Spleen (tissue), 11 donors: ENCODE data around the gene DDIT4. TPM values are rescaled to one million over a fixed set of nuclear protein-coding genes. Genes with fewer than 3 reads are reported as not detected.

Experiments used
- DNase-seq: peaks from one replicate; pipeline ENCODE4 v3.0.0-alpha.2; 2020
- H3K27ac ChIP-seq, 8 donors: fragments of 200-600 bp; sonication (generic) in 7 of 8; 1 replicate in 4 of 8; 2 replicates in 4 of 8; pipeline versions ENCODE4 v1.5.0 to v1.8.0; 2016 to 2021; ENCODE audit warnings: inconsistent platforms in 4 of 8, mild to moderate bottlenecking in 4 of 8, moderate library complexity in 1 of 8
- H3K27me3 ChIP-seq, 7 donors: fragments of 200-600 bp; sonication (generic) in 6 of 7; replicated peaks in 1 of 7; 1 replicate in 4 of 7; 2 replicates in 3 of 7; pipeline versions ENCODE4 v1.5.0 to v1.8.0; 2016 to 2021; ENCODE audit warnings: inconsistent platforms in 3 of 7, mild to moderate bottlenecking in 1 of 7
- H3K36me3 ChIP-seq, 6 donors: fragments of 200-600 bp; sonication (generic) in 5 of 6; 1 replicate in 4 of 6; 2 replicates in 2 of 6; pipeline versions ENCODE4 v1.5.0 to v1.8.0; 2016 to 2021; ENCODE audit warnings: inconsistent platforms in 2 of 6
- H3K4me1 ChIP-seq, 6 donors: fragments of 200-600 bp; sonication (generic) in 5 of 6; 1 replicate in 3 of 6; 2 replicates in 3 of 6; pipeline versions ENCODE4 v1.5.0 to v1.8.0; 2016 to 2021; ENCODE audit warnings: inconsistent platforms in 3 of 6
- H3K4me3 ChIP-seq, 8 donors: fragments of 200-600 bp; sonication (generic) in 7 of 8; 1 replicate in 4 of 8; 2 replicates in 4 of 8; pipeline versions ENCODE4 v1.5.0 to v1.8.0; 2016 to 2021; ENCODE audit warnings: inconsistent platforms in 4 of 8, mild to moderate bottlenecking in 4 of 8, moderate library complexity in 2 of 8
- H3K9me3 ChIP-seq, 8 donors: fragments of 200-600 bp; sonication (generic) in 7 of 8; 1 replicate in 4 of 8; 2 replicates in 4 of 8; pipeline versions ENCODE4 v1.5.0 to v1.8.0; 2016 to 2021; ENCODE audit warnings: inconsistent platforms in 4 of 8
- POLR2A ChIP-seq, 3 donors: fragments of 450-650 bp; IDR thresholded peaks; one replicate each; pipeline ENCODE4 v1.5.1; 2017; ENCODE audit warnings: antibody characterized with exemption in 3 of 3, mild to moderate bottlenecking in 1 of 3
- POLR2AphosphoS5 ChIP-seq, 3 donors: sonication (generic); formaldehyde crosslinking; IDR thresholded peaks; one replicate each; pipeline ENCODE4 v1.5.1; 2017; ENCODE audit warnings: antibody characterized with exemption in 3 of 3
- WGBS, 5 donors: extraction: QIAGEN DNeasy Blood & Tissue Kit in 3 of 5; methylation state at CpG; one replicate each; pipeline versions ENCODE4 v1.1.5 to v1.1.7; 2013 to 2018; 5-methylcytosine and 5-hydroxymethylcytosine counted together
- intact Hi-C: fragments of 100-400 bp; cut with DNase I; formaldehyde crosslinking; loops from one replicate; pipeline ENCODE4 v1.15.0; 2023; ENCODE audit warnings: low total_unique reads
- polyA plus RNA-seq, 3 donors: library from polyadenylated mRNA; stranded (reverse); fragments of 200-250 nt; gene quantifications; one replicate each; pipeline ENCODE4 v1.2.1, GENCODE V29; 2013
- total RNA-seq, 7 donors: library from RNA; depleted of rRNA in 3 of 7; stranded (reverse); fragments of >200 nt in 3 of 7; fragmentation: NEBNext Ultra II Directional in 4 of 7; extraction: Animal tissue kit (Norgen Biotek cat#: 25700) in 4 of 7; gene quantifications; one replicate each; pipeline versions ENCODE4 v1.1.0 to v1.2.1, GENCODE V29; 2016 to 2021
- TF ChIP-seq, protein P1 (sequence below), 11 experiments: fragments of 200-600 bp in 7 of 11; fragments of 450-650 bp in 4 of 11; sonication (generic) in 4 of 11; IDR thresholded peaks in 8 of 11; conservative IDR thresholded peaks in 3 of 11; 1 replicate in 7 of 11; 2 replicates in 4 of 11; pipeline versions ENCODE4 v1.4.0 to v1.8.0; 2016 to 2021; ENCODE audit warnings: antibody characterized with exemption in 11 of 11, inconsistent platforms in 4 of 11, mild to moderate bottlenecking in 1 of 11
- donor health status: healthy with polysubstance abuse.
- donor health status: DM: no; HTN: no; CAD: no; lungs with moderate emphysema.
- donor health status: DM: no; HTN: no; CAD: no.
- donor health status: Bipolar disorder and iron deficiency.
- donor health status: healthy.
- donor health status: DM: no; HTN: no; CAD: no.
- donor health status: DM: yes; HTN: yes; CAD: no.

Gene DDIT4
- total and polyA plus RNA-seq, 10 donors = 99.3 to 308 (median 228) TPM

DNA sequence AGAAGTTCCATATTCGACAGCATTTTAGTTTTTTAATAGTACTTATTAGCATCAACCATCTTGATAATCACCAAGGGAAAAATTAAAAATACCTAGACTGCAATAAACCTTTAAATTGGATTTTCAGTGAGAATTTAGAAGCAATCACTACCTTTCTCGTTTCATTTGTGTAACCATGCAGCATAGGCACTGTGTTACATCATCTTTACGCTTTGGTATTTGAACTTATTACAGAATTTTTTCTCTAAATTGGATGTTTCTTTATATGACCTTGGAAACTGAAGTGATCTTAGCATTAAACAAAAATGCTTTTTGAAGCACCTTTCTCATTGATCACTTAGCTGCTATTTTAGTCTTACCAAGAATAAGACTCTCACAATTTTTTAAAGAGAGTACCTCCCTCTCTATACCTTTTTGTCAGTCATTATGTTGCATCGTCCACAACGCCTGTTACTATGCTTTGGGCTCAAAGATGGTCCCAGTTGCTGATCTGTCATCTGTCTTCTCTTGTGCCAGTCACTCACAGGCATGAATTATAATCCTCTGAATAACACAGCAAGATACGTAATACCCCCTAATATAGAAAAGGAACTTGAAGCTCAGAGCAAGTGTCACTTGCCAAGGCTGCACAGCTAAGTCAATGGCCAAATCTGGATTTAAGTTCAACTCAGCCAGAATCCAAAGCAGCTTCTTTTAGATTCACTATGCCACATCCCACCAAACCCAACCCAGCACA is 38.0 kb upstream of the DDIT4 start:
- H3K36me3 ChIP-seq = peaks cover 0 to 82% (median 62%) of the 10 kb centered on the region in 6 donors
- H3K27ac ChIP-seq = peak overlapping the region in 3 of 8 donors; percentile 34 to 42 (median 34)
- no peak overlapping the region for H3K4me3 ChIP-seq
- TF ChIP-seq POLR2AphosphoS5 (IDR thresholded peaks at IDR 0.05) (no peak), POLR2A (IDR thresholded peaks at IDR 0.05) (no peak)
- TF ChIP-seq, protein P1, sequence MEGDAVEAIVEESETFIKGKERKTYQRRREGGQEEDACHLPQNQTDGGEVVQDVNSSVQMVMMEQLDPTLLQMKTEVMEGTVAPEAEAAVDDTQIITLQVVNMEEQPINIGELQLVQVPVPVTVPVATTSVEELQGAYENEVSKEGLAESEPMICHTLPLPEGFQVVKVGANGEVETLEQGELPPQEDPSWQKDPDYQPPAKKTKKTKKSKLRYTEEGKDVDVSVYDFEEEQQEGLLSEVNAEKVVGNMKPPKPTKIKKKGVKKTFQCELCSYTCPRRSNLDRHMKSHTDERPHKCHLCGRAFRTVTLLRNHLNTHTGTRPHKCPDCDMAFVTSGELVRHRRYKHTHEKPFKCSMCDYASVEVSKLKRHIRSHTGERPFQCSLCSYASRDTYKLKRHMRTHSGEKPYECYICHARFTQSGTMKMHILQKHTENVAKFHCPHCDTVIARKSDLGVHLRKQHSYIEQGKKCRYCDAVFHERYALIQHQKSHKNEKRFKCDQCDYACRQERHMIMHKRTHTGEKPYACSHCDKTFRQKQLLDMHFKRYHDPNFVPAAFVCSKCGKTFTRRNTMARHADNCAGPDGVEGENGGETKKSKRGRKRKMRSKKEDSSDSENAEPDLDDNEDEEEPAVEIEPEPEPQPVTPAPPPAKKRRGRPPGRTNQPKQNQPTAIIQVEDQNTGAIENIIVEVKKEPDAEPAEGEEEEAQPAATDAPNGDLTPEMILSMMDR (IDR thresholded peaks at IDR 0.05 in 8 of 11, conservative IDR thresholded peaks at IDR 0.05 in 3 of 11) = no peak
- DNase-seq = no peak
- H3K9me3 ChIP-seq = no peaks in the 10 kb centered on the region
- intact Hi-C loops = no loop called here
- 86 to 92% (median 87%) methylated on average over 6 of the region's 6 CpGs for WGBS, 5 donors
- H3K4me1 ChIP-seq = peaks cover 0 to 61% (median 10%) of the 10 kb centered on the region in 6 donors
- no peaks in the 10 kb centered on the region for H3K27me3 ChIP-seq

DNA sequence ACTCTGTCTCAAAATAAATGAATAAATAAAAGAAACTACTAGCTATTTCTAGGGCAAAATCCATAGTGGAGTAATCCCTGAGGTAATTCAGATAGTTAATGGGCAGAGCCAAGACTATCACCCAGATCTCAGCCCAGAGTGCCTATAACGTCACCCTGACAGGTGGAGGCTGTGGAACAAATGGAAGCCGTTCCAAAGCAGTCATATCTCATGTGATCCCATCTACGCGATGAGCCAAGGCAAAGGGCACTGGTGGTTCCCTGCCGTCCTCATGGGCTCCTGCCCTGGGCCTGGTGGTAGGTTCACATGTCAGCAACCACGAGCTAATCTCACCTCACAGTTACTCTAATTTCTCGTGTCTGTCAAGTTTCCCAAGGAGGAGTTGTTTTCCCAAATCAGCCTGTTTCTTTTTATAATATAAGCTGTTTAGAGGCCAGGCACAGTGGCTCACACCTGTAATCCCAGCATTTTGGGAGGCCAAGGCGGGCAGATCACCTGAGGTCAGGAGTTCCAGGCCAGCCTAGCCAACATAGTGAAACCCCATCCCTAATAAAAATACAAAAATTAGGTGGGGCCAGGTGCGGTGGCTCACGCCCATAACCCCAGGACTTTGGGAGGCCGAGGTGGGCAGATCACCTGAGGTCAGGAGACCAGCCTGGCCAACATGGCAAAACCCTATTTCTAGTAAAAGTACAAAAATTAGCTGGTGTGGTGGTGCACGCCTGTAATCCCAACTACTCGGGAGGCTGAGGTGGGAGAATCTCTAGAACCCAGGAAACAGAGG is 35.1 kb upstream of the DDIT4 start:
- TF ChIP-seq POLR2AphosphoS5 (IDR thresholded peaks at IDR 0.05) (no peak), POLR2A (IDR thresholded peaks at IDR 0.05) (no peak)
- TF ChIP-seq, protein P1 (IDR thresholded peaks at IDR 0.05 in 8 of 11, conservative IDR thresholded peaks at IDR 0.05 in 3 of 11) = no peak
- no peaks in the 10 kb centered on the region for H3K27me3 ChIP-seq
- WGBS, 5 donors = 92 to 98% (median 94%) methylated on average over 13 of the region's 13 CpGs
- H3K27ac ChIP-seq = peak overlapping the region in 3 of 8 donors; percentile 34 to 93 (median 46)
- no peak overlapping the region for H3K4me3 ChIP-seq
- H3K9me3 ChIP-seq = no peaks in the 10 kb centered on the region
- DNase-seq = no peak
- H3K36me3 ChIP-seq = peaks cover 0 to 54% (median 34%) of the 10 kb centered on the region in 6 donors
- intact Hi-C loops = no loop called here
- H3K4me1 ChIP-seq = peaks cover 10 to 64% (median 31%) of the 10 kb centered on the region in 6 donors

DNA sequence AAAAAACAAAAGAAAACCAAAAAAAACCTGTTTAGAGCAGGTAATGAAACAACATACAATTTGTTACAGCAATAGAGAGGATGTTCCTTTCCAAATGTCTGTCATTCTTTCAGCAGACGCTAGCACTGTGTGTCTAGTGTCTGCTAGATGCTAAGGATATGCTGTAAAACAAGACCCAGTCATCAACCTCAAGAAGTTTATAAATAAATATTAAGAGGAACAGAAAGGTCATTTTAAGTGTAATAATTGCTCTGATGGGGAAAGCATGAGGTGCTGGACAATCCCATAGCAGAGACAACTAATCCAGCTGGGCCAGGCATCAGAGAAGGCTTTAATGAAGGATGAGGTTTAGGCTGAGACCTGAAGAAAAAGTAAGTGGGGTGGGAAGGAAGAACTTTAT is 34.3 kb upstream of the DDIT4 start:
- no peaks in the 10 kb centered on the region for H3K9me3 ChIP-seq
- H3K27me3 ChIP-seq = no peaks in the 10 kb centered on the region
- peak overlapping the region in 3 of 8 donors; percentile 34 to 93 (median 46) for H3K27ac ChIP-seq
- TF ChIP-seq POLR2A (IDR thresholded peaks at IDR 0.05) = no peak
- TF ChIP-seq, protein P1 (IDR thresholded peaks at IDR 0.05 in 8 of 11, conservative IDR thresholded peaks at IDR 0.05 in 3 of 11) = no peak
- no peak for TF ChIP-seq POLR2AphosphoS5 (IDR thresholded peaks at IDR 0.05)
- intact Hi-C loops = no loop called here
- no peak overlapping the region for H3K4me3 ChIP-seq
- H3K36me3 ChIP-seq = peaks cover 0 to 45% (median 26%) of the 10 kb centered on the region in 6 donors
- WGBS, 5 donors = 30 to 83% (median 72%) methylated on average over 1 of the region's 1 CpG
- peaks cover 18 to 71% (median 39%) of the 10 kb centered on the region in 6 donors for H3K4me1 ChIP-seq
- no peak for DNase-seq

DNA sequence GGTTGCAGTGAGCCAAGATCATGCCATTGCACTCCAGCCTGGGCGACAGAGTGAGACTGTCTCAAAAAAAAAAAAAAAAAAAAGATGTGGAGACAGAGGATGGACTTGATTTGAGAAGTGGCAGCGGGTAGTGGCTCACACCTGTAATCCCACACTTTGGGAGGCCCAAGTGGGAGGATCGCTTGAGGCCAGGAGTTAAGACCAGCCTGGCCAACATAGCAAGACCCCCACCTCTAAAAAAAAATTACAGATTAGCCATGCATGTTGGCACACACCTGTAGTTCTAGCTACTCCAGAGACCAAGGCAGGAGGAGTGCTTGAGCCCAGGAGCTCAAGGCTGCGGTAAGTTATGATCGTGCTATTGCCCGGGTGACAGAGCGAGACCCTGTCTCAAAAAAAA is 33.4 kb upstream of the DDIT4 start:
- intact Hi-C loops = no loop called here
- Histone ChIP-seq H3K36me3 (peaks cover 0 to 36% (median 17%) of the 10 kb centered on the region in 6 donors), H3K27ac (peak overlapping the region in 3 of 8 donors; percentile 27 to 93 (median 93)), H3K4me1 (peaks cover 28 to 81% (median 48%) of the 10 kb centered on the region in 6 donors), H3K27me3 (no peaks in the 10 kb centered on the region), H3K4me3 (no peak overlapping the region), H3K9me3 (no peaks in the 10 kb centered on the region)
- no peak for TF ChIP-seq POLR2A (IDR thresholded peaks at IDR 0.05)
- TF ChIP-seq, protein P1 (IDR thresholded peaks at IDR 0.05 in 8 of 11, conservative IDR thresholded peaks at IDR 0.05 in 3 of 11) = no peak
- WGBS, 5 donors = 86 to 100% (median 90%) methylated on average over 6 to 7 of the region's 7 CpGs
- peak; percentile 25 for DNase-seq
